Nephron (organoid): Measurements from ENCODE around the gene CRY1.
"Not testable (repeated sequence)": the region's sequence is repeated elsewhere in the genome, so short reads cannot be mapped to it uniquely, and the experiment has no call there.

Source experiments
- H3K27ac Mint-ChIP-seq, 3 experiments: 2 replicates each; pipeline ENCODE4 v1.8.0; 2020; ENCODE audit warnings: mixed read lengths in 3 of 3, mild to moderate bottlenecking in 2 of 3, moderate library complexity in 1 of 3
- H3K27me3 Mint-ChIP-seq: 2 replicates; pipeline ENCODE4 v1.8.0; 2021; ENCODE audit warnings: low read depth, mild to moderate bottlenecking, moderate library complexity, mixed read lengths
- H3K36me3 Mint-ChIP-seq: 2 replicates; pipeline ENCODE4 v1.8.0; 2020; ENCODE audit warnings: low read depth, mixed read lengths
- H3K4me1 Mint-ChIP-seq: 2 replicates; pipeline ENCODE4 v1.8.0; 2020; ENCODE audit warnings: mixed read lengths
- H3K4me3 Mint-ChIP-seq, 3 experiments: 2 replicates each; pipeline ENCODE4 v1.8.0; 2020; ENCODE audit warnings: mild to moderate bottlenecking in 3 of 3, mixed read lengths in 3 of 3, moderate library complexity in 2 of 3
- H3K9me3 Mint-ChIP-seq: 2 replicates; pipeline ENCODE4 v1.8.0; 2020; ENCODE audit warnings: mixed read lengths
- TF ChIP-seq, protein P1 (sequence below), 3 experiments: fragments of 200-600 bp; sonication (generic); IDR thresholded peaks; one replicate each; pipeline ENCODE4 v1.5.0; 2021; ENCODE audit warnings: antibody characterized with exemption in 3 of 3; ENCODE audit not compliant: unreplicated experiment in 3 of 3

Gene CRY1

GRCh38 chr12:106997916-106998315 is 95.4 kb downstream of the CRY1 start:
- Mint-ChIP-seq H3K27ac (no peak overlapping the region), H3K27me3 (no peaks in the 10 kb centered on the region), H3K4me1 (peaks cover 7% of the 10 kb centered on the region), H3K9me3 (peaks cover 2% of the 10 kb centered on the region), H3K4me3 (no peak overlapping the region), H3K36me3 (peaks cover 47% of the 10 kb centered on the region)
- TF ChIP-seq, protein P1, sequence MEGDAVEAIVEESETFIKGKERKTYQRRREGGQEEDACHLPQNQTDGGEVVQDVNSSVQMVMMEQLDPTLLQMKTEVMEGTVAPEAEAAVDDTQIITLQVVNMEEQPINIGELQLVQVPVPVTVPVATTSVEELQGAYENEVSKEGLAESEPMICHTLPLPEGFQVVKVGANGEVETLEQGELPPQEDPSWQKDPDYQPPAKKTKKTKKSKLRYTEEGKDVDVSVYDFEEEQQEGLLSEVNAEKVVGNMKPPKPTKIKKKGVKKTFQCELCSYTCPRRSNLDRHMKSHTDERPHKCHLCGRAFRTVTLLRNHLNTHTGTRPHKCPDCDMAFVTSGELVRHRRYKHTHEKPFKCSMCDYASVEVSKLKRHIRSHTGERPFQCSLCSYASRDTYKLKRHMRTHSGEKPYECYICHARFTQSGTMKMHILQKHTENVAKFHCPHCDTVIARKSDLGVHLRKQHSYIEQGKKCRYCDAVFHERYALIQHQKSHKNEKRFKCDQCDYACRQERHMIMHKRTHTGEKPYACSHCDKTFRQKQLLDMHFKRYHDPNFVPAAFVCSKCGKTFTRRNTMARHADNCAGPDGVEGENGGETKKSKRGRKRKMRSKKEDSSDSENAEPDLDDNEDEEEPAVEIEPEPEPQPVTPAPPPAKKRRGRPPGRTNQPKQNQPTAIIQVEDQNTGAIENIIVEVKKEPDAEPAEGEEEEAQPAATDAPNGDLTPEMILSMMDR (IDR thresholded peaks at IDR 0.05; ENCODE audit: unreplicated experiment in 3 of 3) = no peak

- not testable (repeated sequence) for H3K4me3 Mint-ChIP-seq, H3K9me3 Mint-ChIP-seq, H3K27ac Mint-ChIP-seq, H3K4me1 Mint-ChIP-seq, H3K27me3 Mint-ChIP-seq
- H3K36me3 Mint-ChIP-seq = peaks cover 31% of the 10 kb centered on the region
Measured at GRCh38 chr12:106996102-106996501, 97.2 kb downstream of the CRY1 start.

DNA sequence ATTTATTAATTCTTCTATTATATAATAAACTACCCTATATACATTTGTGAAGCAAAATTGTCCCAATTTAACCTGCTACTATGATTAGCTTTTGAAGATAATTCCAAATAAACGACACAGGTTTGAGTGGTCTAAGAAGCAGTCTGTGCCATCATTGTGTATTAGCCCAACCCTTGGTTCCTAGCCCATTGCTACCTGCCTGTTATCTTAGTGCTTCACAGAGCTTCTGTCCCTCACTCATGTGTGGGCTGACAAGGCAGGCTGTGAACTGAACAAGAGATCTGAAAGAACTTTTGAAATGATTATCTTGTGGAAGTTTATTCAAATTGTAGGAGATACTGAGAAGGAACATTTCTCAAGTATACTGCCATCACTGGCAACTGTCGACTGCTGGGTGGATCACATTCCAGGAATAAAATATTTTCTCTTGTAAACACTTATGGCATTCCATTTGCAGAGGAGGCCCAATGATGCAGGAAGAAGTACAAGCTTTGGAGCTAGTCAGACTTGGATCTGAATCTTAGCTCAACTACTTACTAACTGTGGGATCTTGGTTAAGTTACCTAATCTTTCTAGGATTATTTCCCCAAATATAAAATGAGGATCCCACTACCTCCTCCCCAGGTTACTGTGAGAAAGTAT is 98.6 kb downstream of the CRY1 start:
- Mint-ChIP-seq H3K27ac (no peak overlapping the region), H3K4me3 (no peak overlapping the region), H3K36me3 (peaks cover 23% of the 10 kb centered on the region), H3K9me3 (no peaks in the 10 kb centered on the region), H3K4me1 (peaks cover 7% of the 10 kb centered on the region), H3K27me3 (no peaks in the 10 kb centered on the region)
- TF ChIP-seq, protein P1 (IDR thresholded peaks at IDR 0.05; ENCODE audit: unreplicated experiment in 3 of 3) = no peak

- H3K27ac Mint-ChIP-seq = peak overlapping the region; percentile 70 to 96 (median 95)
- no peaks in the 10 kb centered on the region for H3K9me3 Mint-ChIP-seq
- peak overlapping the region; percentile 97 to 99 (median 97) for H3K4me3 Mint-ChIP-seq
- peaks cover 32% of the 10 kb centered on the region for H3K36me3 Mint-ChIP-seq
- peaks cover 29% of the 10 kb centered on the region for H3K4me1 Mint-ChIP-seq
- TF ChIP-seq, protein P1 (IDR thresholded peaks at IDR 0.05; ENCODE audit: unreplicated experiment in 3 of 3) = no peak
- H3K27me3 Mint-ChIP-seq = no peaks in the 10 kb centered on the region
Measured at GRCh38 chr12:106987846-106988245, 105.5 kb downstream of the CRY1 start.

- Mint-ChIP-seq H3K36me3 (peaks cover 32% of the 10 kb centered on the region), H3K4me3 (peak within 1 kb of the TSS; percentile 97 to 99 (median 97))
Measured at GRCh38 chr12:106986625-106987389, 106.5 kb downstream of the CRY1 start, which contains the start of gene MTERF2. Gene MTERF2, minus strand, starts transcription at chr12:106987146. Its CDS starts 8,432 bp downstream, at chr12:106978714.

DNA sequence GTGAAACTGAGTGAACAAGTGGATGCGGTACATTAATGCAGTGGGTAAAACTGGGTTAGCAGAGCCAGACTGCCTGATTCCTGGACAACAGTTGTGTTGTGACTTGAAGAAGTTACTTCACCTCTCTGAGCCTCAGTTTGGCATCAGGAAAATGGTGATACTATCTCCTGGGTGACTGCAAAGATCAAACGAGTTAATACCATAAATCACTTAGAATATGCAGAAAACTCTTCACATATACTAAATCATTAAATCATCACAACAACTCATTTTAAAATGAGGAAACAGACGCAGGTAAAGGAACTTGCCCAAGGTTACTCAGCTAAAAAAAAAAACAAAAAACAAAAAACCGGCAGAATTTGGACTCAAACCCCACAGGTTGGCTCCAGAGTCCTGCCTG is 107.2 kb downstream of the CRY1 start:
- H3K27me3 Mint-ChIP-seq = no peaks in the 10 kb centered on the region
- no peaks in the 10 kb centered on the region for H3K9me3 Mint-ChIP-seq
- H3K4me1 Mint-ChIP-seq = peaks cover 34% of the 10 kb centered on the region
- H3K4me3 Mint-ChIP-seq = peak overlapping the region; percentile 97 to 99 (median 97)
- TF ChIP-seq, protein P1 (IDR thresholded peaks at IDR 0.05; ENCODE audit: unreplicated experiment in 3 of 3) = no peak
- H3K27ac Mint-ChIP-seq = peak overlapping the region; percentile 70 to 96 (median 95)
- H3K36me3 Mint-ChIP-seq = peaks cover 32% of the 10 kb centered on the region

More at GRCh38 chr12:106986625-106987389, 106.5 kb downstream of the CRY1 start, which contains the start of gene MTERF2:
- Mint-ChIP-seq H3K27me3 (no peaks in the 10 kb centered on the region), H3K4me1 (peaks cover 33% of the 10 kb centered on the region), H3K9me3 (no peaks in the 10 kb centered on the region), H3K27ac (peak within 1 kb of the TSS; percentile 70 to 96 (median 95))
- TF ChIP-seq, protein P1 (IDR thresholded peaks at IDR 0.05; ENCODE audit: unreplicated experiment in 3 of 3) = no peak
